Activated CD4-positive, alpha-beta T cell treated with anti-CD3 and anti-CD28 coated beads for 48 hours (primary cell): ENCODE measurements around the gene TLK1.

Experiments used
- DNase-seq: peaks from one replicate; pipeline ENCODE4 v3.0.0-alpha.2; 2020

TLK1 gene

GRCh38 chr2:170953941-170954340 lies 206.8 kb downstream of the TLK1 start:
- DNase-seq: no peak

GRCh38 chr2:170950221-170950761 lies 210.4 kb downstream of the TLK1 start:
- DNase-seq: no peak

- DNase-seq: no peak
These were observed 211.3 kb downstream of the TLK1 start for GRCh38 chr2:170949415-170949814.

GRCh38 chr2:170944545-170944944 lies 216.1 kb downstream of the TLK1 start:
- no peak for DNase-seq

- DNase-seq: no peak
These were observed 217.1 kb downstream of the TLK1 start for GRCh38 chr2:170943596-170943995.

GRCh38 chr2:170943041-170943440 lies 217.7 kb downstream of the TLK1 start:
- DNase-seq: no peak

- no peak for DNase-seq
These were observed 218.1 kb downstream of the TLK1 start for GRCh38 chr2:170942615-170943014.
